Nephron progenitor cell (in vitro differentiated cells): ENCODE data around the gene DHX32.
"Not testable (repeated sequence)": the region's sequence is repeated elsewhere in the genome, so short reads cannot be mapped to it uniquely, and the experiment has no call there.

ENCODE experiments used
- DNase-seq: peaks from one replicate; pipeline ENCODE4 v3.0.0; 2021
- H3K27ac Mint-ChIP-seq: 2 replicates; pipeline ENCODE4 v1.8.0; 2021; ENCODE audit warnings: mild to moderate bottlenecking, moderate library complexity, mixed read lengths
- H3K27me3 Mint-ChIP-seq: 2 replicates; pipeline ENCODE4 v1.8.0; 2021; ENCODE audit warnings: mild to moderate bottlenecking, low read depth, mixed read lengths; ENCODE audit not compliant: poor library complexity
- H3K36me3 Mint-ChIP-seq: 2 replicates; pipeline ENCODE4 v1.8.0; 2021; ENCODE audit warnings: low read depth, mixed read lengths
- H3K4me1 Mint-ChIP-seq: 2 replicates; pipeline ENCODE4 v1.8.0; 2021; ENCODE audit warnings: mixed read lengths
- H3K4me3 Mint-ChIP-seq: 2 replicates; pipeline ENCODE4 v1.8.0; 2021; ENCODE audit warnings: mild to moderate bottlenecking, moderate library complexity, mixed read lengths
- H3K9me3 Mint-ChIP-seq: 2 replicates; pipeline ENCODE4 v1.8.0; 2021; ENCODE audit warnings: mild to moderate bottlenecking, moderate library complexity, mixed read lengths
- TF ChIP-seq, protein P1 (sequence below): fragments of 200-600 bp; sonication (generic); IDR thresholded peaks from 2 replicates; pipeline ENCODE4 v1.5.0; 2021; ENCODE audit warnings: antibody characterized with exemption

DHX32 gene

DNA sequence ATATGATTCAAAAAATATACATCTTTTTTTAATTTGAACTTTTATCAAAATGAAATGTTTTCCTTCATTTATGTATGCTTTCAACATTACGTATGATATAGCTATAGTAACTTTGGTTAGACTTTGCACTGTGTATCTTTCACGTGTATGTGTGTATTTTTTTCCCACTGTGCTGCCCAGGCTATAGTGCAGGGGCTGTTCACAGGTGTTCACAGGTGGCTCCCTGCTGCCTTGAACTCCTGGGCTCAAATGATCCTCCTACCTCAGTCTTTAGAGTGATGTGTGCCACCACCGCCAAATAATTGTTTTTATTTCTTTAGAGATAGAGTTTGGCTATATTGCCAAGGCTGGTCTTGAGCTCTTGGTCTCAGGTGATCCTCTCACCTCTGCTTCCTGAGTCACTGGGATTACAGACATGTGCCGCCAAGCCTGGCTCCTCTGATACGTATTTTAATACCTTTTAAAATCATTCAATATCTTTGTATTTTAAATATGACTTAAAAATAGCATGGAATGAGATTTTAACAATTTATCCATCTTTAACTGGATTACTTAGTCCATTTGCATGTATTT, 44.3 kb upstream of the DHX32 start:
- Mint-ChIP-seq H3K4me3 (no peak overlapping the region), H3K9me3 (peaks cover 3% of the 10 kb centered on the region), H3K27me3 (peaks cover 6% of the 10 kb centered on the region), H3K4me1 (peaks cover 8% of the 10 kb centered on the region), H3K27ac (no peak overlapping the region), H3K36me3 (no peaks in the 10 kb centered on the region)
- no peak for DNase-seq
- TF ChIP-seq, protein P1, sequence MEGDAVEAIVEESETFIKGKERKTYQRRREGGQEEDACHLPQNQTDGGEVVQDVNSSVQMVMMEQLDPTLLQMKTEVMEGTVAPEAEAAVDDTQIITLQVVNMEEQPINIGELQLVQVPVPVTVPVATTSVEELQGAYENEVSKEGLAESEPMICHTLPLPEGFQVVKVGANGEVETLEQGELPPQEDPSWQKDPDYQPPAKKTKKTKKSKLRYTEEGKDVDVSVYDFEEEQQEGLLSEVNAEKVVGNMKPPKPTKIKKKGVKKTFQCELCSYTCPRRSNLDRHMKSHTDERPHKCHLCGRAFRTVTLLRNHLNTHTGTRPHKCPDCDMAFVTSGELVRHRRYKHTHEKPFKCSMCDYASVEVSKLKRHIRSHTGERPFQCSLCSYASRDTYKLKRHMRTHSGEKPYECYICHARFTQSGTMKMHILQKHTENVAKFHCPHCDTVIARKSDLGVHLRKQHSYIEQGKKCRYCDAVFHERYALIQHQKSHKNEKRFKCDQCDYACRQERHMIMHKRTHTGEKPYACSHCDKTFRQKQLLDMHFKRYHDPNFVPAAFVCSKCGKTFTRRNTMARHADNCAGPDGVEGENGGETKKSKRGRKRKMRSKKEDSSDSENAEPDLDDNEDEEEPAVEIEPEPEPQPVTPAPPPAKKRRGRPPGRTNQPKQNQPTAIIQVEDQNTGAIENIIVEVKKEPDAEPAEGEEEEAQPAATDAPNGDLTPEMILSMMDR: no peak

DNA sequence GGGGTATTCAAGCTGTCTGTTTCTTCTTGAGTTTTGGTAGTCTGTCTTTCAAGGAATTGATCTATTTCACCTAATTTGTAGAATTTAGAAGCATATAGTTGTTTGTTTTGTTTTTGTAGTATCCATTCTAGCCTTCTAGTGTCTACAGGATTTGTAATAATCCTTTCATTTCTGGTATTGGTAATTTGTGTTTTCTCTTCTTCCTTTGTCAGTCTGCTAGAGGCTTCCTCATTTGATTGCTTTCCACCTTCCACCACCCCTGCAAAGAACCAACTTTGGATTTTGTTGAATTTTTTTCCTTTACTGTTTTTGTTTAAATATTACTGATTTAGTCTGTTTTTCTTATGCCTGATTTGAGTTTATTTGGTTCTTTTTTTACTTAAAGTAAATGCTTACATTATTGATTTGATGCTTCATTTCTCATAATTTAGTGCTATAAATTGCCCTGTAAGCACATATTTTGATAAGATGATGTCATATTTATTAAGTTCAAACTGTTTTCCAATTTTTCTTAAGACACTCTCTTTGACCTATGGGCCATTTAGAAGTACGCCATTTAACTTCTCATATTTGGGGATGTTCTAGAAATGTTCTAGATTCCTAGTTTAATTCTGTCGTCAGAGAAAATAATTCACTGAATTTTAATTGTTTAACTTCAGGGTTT, 40.7 kb upstream of the DHX32 start:
- H3K27me3 Mint-ChIP-seq, H3K4me3 Mint-ChIP-seq, DNase-seq, H3K4me1 Mint-ChIP-seq, H3K27ac Mint-ChIP-seq, H3K36me3 Mint-ChIP-seq: not testable (repeated sequence)
- peaks cover 11% of the 10 kb centered on the region for H3K9me3 Mint-ChIP-seq

DNA sequence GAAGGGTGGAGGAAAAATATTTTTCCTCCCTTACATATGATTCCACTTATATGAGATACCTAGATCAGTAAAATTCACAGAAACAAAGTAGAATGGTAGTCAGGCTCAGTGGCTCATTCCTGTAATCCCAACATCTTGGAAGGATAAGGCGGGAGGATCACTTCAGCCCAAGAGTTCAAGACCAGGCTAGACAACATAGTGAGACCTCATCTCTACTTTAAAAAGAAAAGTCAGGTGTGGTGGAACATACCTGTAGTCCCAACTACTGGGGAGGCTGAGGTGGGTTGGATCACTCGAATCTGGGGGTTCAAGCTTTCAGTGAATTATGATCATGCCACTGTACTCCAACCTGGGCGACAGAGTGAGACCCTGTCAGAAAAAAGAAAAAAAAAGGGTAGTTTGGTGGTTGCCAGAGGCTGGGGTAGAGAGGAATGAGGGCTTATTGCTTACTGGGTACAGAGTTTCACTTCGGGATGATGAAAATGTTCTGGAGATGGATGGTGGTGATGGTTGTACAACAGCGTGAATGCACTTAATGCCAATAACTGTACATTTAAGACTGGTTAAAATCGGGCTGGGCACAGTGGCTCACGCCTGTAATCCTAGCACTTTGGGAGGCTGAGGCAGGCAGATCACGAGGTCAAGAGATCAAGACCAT, 36.7 kb upstream of the DHX32 start:
- H3K27me3 Mint-ChIP-seq, H3K9me3 Mint-ChIP-seq, H3K4me1 Mint-ChIP-seq, H3K4me3 Mint-ChIP-seq, DNase-seq, H3K27ac Mint-ChIP-seq, H3K36me3 Mint-ChIP-seq: not testable (repeated sequence)

DNA sequence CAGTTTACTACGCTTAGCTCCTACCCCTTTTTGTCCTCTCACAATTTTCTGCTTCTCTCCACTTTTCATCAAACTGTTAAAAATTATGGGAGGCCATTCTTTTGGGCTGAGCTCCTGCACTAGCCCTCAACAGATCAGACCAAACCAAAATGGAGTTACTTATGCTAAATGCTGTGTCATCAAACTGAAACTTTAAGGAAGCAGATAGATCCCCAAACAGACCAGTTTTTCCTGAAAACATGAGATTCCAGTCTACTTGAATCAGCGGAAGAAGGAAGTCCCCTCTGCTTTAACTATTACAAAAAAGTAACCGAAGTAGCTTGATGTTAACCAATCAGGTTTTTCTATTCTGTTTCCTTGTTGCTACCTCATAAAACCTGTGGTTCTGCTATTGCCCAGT, 35.9 kb upstream of the DHX32 start:
- Mint-ChIP-seq H3K36me3 (no peaks in the 10 kb centered on the region), H3K4me1 (no peaks in the 10 kb centered on the region), H3K9me3 (peaks cover 8% of the 10 kb centered on the region), H3K27ac (no peak overlapping the region), H3K27me3 (no peaks in the 10 kb centered on the region), H3K4me3 (no peak overlapping the region)
- no peak for DNase-seq
- TF ChIP-seq, protein P1: no peak

DNA sequence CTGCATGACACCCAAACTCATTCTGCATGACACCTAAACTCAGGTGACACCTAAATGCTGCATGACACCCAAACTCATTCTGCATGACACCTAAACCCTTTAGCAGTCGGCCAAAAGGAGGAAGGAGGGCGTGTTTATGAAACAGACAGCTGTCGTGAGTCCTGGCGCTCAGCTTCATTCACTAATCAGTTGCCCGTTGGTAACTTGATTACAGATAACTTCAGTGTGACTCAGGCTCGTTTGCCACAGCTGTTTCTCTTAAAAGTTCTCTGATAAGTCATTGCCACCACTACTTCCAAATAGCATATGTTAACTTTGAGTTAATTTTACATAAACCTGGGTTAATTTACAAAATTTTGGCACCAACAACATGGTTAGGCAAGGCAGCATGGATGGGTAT, 32.2 kb upstream of the DHX32 start:
- not testable (repeated sequence) for H3K27ac Mint-ChIP-seq, DNase-seq, H3K4me3 Mint-ChIP-seq, H3K27me3 Mint-ChIP-seq, H3K36me3 Mint-ChIP-seq, H3K4me1 Mint-ChIP-seq
- peaks cover 13% of the 10 kb centered on the region for H3K9me3 Mint-ChIP-seq

DNA sequence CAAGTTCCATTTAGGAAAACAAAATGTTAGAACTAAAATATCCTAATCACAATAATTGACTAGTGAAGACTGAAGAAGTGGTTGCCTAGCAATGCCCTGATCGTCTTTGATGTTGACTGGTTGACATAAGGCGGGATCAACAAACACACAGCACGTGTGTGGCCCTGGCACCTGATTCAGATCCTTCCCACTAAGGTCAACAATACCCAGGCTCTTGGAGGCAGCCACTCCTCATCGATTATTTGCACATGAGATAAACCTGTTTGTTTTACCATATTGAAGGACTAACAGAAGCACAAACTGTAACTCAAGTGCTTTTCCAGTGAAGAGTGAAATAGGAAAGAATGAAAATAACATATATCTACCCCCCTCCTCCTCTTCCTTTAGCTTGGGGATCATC, 30.9 kb upstream of the DHX32 start:
- TF ChIP-seq, protein P1: no peak
- DNase-seq: no peak
- peaks cover 13% of the 10 kb centered on the region for H3K9me3 Mint-ChIP-seq
- H3K4me3 Mint-ChIP-seq: no peak overlapping the region
- no peak overlapping the region for H3K27ac Mint-ChIP-seq
- peaks cover 3% of the 10 kb centered on the region for H3K27me3 Mint-ChIP-seq
- peaks cover 5% of the 10 kb centered on the region for H3K36me3 Mint-ChIP-seq
- H3K4me1 Mint-ChIP-seq: no peaks in the 10 kb centered on the region

DNA sequence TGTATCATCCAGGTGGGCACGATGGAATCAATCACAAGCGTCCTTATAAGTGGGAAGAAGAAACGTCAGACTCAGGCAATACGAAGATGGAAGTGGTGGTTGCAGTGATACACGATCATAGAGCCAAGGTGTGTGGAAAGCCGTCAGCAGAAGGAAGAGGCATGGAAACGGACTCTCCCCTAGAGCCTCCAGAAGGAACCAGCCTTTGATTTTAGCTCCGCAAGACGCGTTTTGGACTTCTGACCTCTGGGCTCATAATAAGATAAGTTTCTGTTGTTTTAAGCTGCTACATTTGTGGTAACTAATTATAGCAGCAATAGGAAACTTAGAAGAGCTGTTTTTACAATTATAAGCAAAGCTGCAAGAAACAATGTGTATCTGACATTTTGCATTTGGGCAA, 30.1 kb upstream of the DHX32 start:
- no peak overlapping the region for H3K4me3 Mint-ChIP-seq
- H3K27me3 Mint-ChIP-seq: peaks cover 3% of the 10 kb centered on the region
- TF ChIP-seq, protein P1: no peak
- DNase-seq: no peak
- H3K9me3 Mint-ChIP-seq: peaks cover 16% of the 10 kb centered on the region
- H3K27ac Mint-ChIP-seq: no peak overlapping the region
- H3K4me1 Mint-ChIP-seq: no peaks in the 10 kb centered on the region
- peaks cover 5% of the 10 kb centered on the region for H3K36me3 Mint-ChIP-seq

DNA sequence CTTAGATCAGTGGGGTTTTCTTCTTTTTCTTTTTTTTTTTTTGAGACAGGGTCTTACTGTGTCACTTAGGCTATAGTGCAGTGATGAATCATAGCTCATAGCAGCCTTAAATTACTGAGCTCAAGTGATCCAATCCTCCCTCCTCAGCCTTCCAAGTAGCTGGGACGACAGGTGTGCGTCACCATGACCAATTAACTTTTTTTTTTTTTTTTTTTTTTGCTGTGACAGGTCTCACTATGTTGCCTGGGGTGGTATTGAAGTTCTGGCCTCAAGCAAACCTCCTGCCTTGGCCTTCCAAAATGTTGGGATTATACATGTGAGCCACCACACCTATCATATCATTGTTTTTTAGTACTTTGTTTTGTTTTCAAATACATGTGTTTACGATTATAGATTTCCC, 28.4 kb upstream of the DHX32 start:
- not testable (repeated sequence) for H3K4me1 Mint-ChIP-seq, H3K4me3 Mint-ChIP-seq, H3K27me3 Mint-ChIP-seq, H3K36me3 Mint-ChIP-seq, DNase-seq, H3K27ac Mint-ChIP-seq
- H3K9me3 Mint-ChIP-seq: peaks cover 25% of the 10 kb centered on the region

DNA sequence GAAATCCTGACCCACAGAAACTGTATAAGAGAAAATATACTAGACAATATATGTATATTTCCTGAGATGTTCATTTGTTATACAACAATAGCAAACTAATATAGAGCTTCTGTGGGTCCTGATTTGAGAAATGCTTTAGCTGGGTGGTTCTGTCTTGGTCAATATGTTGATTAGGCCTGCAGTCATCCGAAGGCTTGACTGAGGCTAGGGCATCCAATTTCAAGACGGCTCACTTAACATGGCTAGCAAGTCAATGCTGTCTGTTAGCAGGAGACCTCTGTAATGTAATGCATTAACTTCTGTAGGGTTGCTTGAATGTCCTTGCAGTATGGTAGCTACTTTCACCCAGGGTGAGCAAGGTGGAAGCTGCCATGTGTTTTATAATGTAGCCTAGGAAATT, 27.7 kb upstream of the DHX32 start:
- H3K27me3 Mint-ChIP-seq: not testable (repeated sequence)

DNA sequence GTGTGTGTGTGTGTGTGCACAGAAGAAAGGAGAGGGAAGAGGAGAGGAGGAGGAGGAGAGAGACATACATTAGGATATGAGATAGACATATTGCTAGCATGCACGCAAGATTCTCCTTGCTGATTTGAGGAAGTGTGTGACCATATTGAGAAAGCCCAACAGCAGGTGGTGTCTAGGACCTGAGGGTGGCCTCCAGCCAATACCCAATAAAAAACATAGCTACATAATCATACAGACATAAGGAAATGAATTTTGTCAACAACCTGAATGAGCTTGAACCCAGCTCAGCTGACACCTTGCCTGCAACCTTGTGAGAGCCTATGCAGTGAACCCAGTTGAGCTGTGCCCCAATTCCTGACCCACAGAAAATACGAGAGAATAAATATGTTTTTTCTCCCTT, 26.5 kb upstream of the DHX32 start:
- H3K27ac Mint-ChIP-seq, H3K4me1 Mint-ChIP-seq, DNase-seq, H3K27me3 Mint-ChIP-seq, H3K36me3 Mint-ChIP-seq, H3K4me3 Mint-ChIP-seq: not testable (repeated sequence)
- peaks cover 25% of the 10 kb centered on the region for H3K9me3 Mint-ChIP-seq

More for the DNA sequence above, 27.7 kb upstream of the DHX32 start:
- H3K9me3 Mint-ChIP-seq: peaks cover 25% of the 10 kb centered on the region
- not testable (repeated sequence) for DNase-seq, H3K4me1 Mint-ChIP-seq, H3K36me3 Mint-ChIP-seq, H3K4me3 Mint-ChIP-seq, H3K27ac Mint-ChIP-seq
